Panc1 (cell line): ENCODE results near the gene KIF26A.

ENCODE experiments used
- CTCF ChIP-seq: fragments of 450-650 bp; IDR thresholded peaks from 2 replicates; pipeline ENCODE4 v1.5.1; 2017; ENCODE audit warnings: mild to moderate bottlenecking
- TCF7L2 ChIP-seq: IDR thresholded peaks from 2 replicates; pipeline ENCODE4 v1.6.1; 2011; ENCODE audit warnings: mild to moderate bottlenecking, low read depth, low read length, inconsistent platforms
- TF ChIP-seq, protein P1 (sequence below), 2 experiments: IDR thresholded peaks; 2 replicates each; pipeline ENCODE4 v1.6.1; 2011 to 2012; ENCODE audit warnings: low read depth in 2 of 2, control low read depth in 1 of 2, low read length in 1 of 2, mild to moderate bottlenecking in 1 of 2, moderate library complexity in 1 of 2; ENCODE audit not compliant: insufficient read depth in 1 of 2

DNA sequence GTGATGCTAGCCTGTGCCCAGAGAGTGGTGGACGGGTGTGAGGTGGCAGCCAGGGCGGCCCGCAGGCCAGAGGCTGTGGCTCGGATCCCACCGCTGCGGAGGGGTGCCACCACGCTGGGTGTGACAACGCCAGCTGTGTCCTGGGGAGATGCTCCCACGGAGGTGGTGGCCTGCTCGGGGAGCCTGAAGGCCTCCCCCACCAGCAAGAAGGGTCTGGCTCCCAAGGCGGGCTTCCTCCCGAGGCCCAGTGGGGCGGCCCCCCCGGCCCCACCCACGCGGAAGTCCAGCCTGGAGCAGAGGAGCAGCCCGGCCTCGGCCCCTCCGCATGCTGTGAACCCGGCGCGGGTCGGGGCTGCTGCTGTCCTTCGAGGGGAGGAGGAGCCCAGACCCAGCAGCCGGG, 38.2 kb downstream of the KIF26A start:
- TF ChIP-seq CTCF (no peak), TCF7L2 (no peak)
- TF ChIP-seq, protein P1, sequence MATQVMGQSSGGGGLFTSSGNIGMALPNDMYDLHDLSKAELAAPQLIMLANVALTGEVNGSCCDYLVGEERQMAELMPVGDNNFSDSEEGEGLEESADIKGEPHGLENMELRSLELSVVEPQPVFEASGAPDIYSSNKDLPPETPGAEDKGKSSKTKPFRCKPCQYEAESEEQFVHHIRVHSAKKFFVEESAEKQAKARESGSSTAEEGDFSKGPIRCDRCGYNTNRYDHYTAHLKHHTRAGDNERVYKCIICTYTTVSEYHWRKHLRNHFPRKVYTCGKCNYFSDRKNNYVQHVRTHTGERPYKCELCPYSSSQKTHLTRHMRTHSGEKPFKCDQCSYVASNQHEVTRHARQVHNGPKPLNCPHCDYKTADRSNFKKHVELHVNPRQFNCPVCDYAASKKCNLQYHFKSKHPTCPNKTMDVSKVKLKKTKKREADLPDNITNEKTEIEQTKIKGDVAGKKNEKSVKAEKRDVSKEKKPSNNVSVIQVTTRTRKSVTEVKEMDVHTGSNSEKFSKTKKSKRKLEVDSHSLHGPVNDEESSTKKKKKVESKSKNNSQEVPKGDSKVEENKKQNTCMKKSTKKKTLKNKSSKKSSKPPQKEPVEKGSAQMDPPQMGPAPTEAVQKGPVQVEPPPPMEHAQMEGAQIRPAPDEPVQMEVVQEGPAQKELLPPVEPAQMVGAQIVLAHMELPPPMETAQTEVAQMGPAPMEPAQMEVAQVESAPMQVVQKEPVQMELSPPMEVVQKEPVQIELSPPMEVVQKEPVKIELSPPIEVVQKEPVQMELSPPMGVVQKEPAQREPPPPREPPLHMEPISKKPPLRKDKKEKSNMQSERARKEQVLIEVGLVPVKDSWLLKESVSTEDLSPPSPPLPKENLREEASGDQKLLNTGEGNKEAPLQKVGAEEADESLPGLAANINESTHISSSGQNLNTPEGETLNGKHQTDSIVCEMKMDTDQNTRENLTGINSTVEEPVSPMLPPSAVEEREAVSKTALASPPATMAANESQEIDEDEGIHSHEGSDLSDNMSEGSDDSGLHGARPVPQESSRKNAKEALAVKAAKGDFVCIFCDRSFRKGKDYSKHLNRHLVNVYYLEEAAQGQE (IDR thresholded peaks at IDR 0.05; ENCODE audit: insufficient read depth in 1 of 2, low read depth in 2 of 2, low read length in 1 of 2), result no peak
